CD4-positive, alpha-beta T cell (primary cell): ENCODE results near the gene GPR55. TPM values are rescaled to one million over a fixed set of nuclear protein-coding genes. Genes with fewer than 3 reads are reported as not detected.
A peak's percentile ranks its signal among the peaks of the same experiment; 100 is the strongest.

Experiments used
- ATAC-seq: fragments of 200-7000 bp; cut with Tn5 transposase; one replicate; pipeline ENCODE4 v1.10.0; 2022; ENCODE audit warnings: mild to moderate bottlenecking; ENCODE audit not compliant: poor library complexity
- CTCF ChIA-PET: fragments of 350-600 bp; sonication (Branson Sonifier 250); formaldehyde crosslinking; loops from one replicate; lab custom pipeline; 2021; ENCODE audit warnings: antibody characterized with exemption, inconsistent platforms; lab: Charles Lee
- POLR2A ChIA-PET: fragments of 350-600 bp; sonication (Branson Sonifier 250); formaldehyde crosslinking; loops from one replicate; lab custom pipeline; 2021; ENCODE audit warnings: antibody characterized with exemption, inconsistent platforms; lab: Charles Lee
- DNase-seq, 14 experiments: peaks; one replicate each; pipeline ENCODE4 v3.0.0-alpha.2; 2013 to 2020; ENCODE audit warnings: mixed read lengths in 2 of 14
- H3K27ac ChIP-seq, 2 donors: one replicate each; pipeline versions ENCODE4 v1.5.1 to v1.7.0; 2013; ENCODE audit warnings: low read length in 2 of 2, low read depth in 1 of 2, mild to moderate bottlenecking in 1 of 2
- H3K27me3 ChIP-seq, 2 experiments: 1 replicate in 1 of 2; 2 replicates in 1 of 2; pipeline versions ENCODE4 v1.6.1 to v1.7.0; 2013; ENCODE audit warnings: low read length in 2 of 2, control low read depth in 1 of 2, mild to moderate bottlenecking in 1 of 2, moderate library complexity in 1 of 2; ENCODE audit not compliant: insufficient read depth in 2 of 2, control insufficient read depth in 1 of 2
- H3K36me3 ChIP-seq: one replicate; pipeline ENCODE4 v1.6.1; 2013; ENCODE audit warnings: low read length, control low read depth; ENCODE audit not compliant: insufficient read depth
- H3K4me1 ChIP-seq: one replicate; pipeline ENCODE4 v1.6.1; 2013; ENCODE audit warnings: low read length, control low read depth; ENCODE audit not compliant: insufficient read depth
- H3K4me3 ChIP-seq: one replicate; pipeline ENCODE4 v1.5.1; 2013; ENCODE audit warnings: mild to moderate bottlenecking, low read length, moderate library complexity
- H3K9me3 ChIP-seq, 2 experiments: 1 replicate in 1 of 2; 2 replicates in 1 of 2; pipeline versions ENCODE4 v1.6.1 to v1.7.0; 2013; ENCODE audit warnings: low read length in 2 of 2, mild to moderate bottlenecking in 2 of 2, control low read depth in 1 of 2, moderate library complexity in 1 of 2; ENCODE audit not compliant: control insufficient read depth in 1 of 2, insufficient read depth in 1 of 2
- H3K27ac Mint-ChIP-seq: one replicate; pipeline ENCODE4 v1.8.0; 2020; ENCODE audit warnings: mixed read lengths
- H3K27me3 Mint-ChIP-seq: one replicate; pipeline ENCODE4 v1.8.0; 2021; ENCODE audit warnings: mixed read lengths
- H3K36me3 Mint-ChIP-seq: one replicate; pipeline ENCODE4 v1.8.0; 2021; ENCODE audit warnings: low read depth, mixed read lengths
- H3K4me1 Mint-ChIP-seq: one replicate; pipeline ENCODE4 v1.8.0; 2021; ENCODE audit warnings: low read depth, mixed read lengths
- H3K4me3 Mint-ChIP-seq: one replicate; pipeline ENCODE4 v1.8.0; 2020; ENCODE audit warnings: mild to moderate bottlenecking, mixed read lengths
- H3K9me3 Mint-ChIP-seq: one replicate; pipeline ENCODE4 v1.8.0; 2020; ENCODE audit warnings: mixed read lengths
- CTCF ChIP-seq: fragments of 200-600 bp; IDR thresholded peaks from one replicate; pipeline ENCODE4 v1.8.0; 2022; ENCODE audit warnings: antibody characterized with exemption, mild to moderate bottlenecking
- intact Hi-C, 2 experiments: fragments of 100-400 bp; cut with DNase I in 1 of 2; cut with micrococcal nuclease in 1 of 2; formaldehyde crosslinking; loops; one replicate each; pipeline versions ENCODE4 v1.15.1 to v1.9.0; 2023 to 2025; cut with DNase I, micrococcal nuclease
- total RNA-seq, 174 experiments: library from RNA in 2 of 174; stranded (reverse) in 2 of 174; gene quantifications; one replicate each; pipeline ENCODE4 v1.2.3 and lab custom pipeline; 2021 to 2026

GPR55 gene
- total RNA-seq, 2 experiments from 2014 or later = 2.9 to 3.8 TPM

GRCh38 chr2:230864605-230865306, 60.3 kb downstream of the GPR55 start, which contains the start of gene ITM2C:
ITM2C (plus strand) TSS chr2:230864942; CDS start chr2:230865026, 84 bp downstream.
- peak within 1 kb of the TSS; percentile 92 for H3K4me3 Mint-ChIP-seq
- peaks cover 4% of the 10 kb centered on the region for H3K36me3 Mint-ChIP-seq
- no peaks in the 10 kb centered on the region for H3K36me3 ChIP-seq
- ATAC-seq = peak; percentile 83
- H3K4me1 Mint-ChIP-seq = peaks cover 53% of the 10 kb centered on the region
- H3K27me3 ChIP-seq = peaks cover 0 to 2% of the 10 kb centered on the region in 2 experiments
- ChIA-PET CTCF (interaction anchor here (0.8 to 1.5 kb wide), 3 partner anchors 34 to 60 kb away, joined by 3 to 5 read pairs (median 4); no protein-coding TSS in a partner anchor), POLR2A (interaction anchor here (0.6 to 1.4 kb wide), 7 partner anchors 12 to 600 kb away, joined by 3 to 6 read pairs (median 4); partner anchors contain the start of genes GPR55 and NCL)
- H3K27ac ChIP-seq = peak within 1 kb of the TSS in 1 of 2 donors; percentile 21
- H3K4me3 ChIP-seq = peak within 1 kb of the TSS; percentile 70
- peak; percentile 35 for TF ChIP-seq CTCF
- peak; percentile 51 to 91 (median 71) for DNase-seq
- H3K9me3 Mint-ChIP-seq = no peaks in the 10 kb centered on the region
- intact Hi-C loops = loop anchor here in 1 of 2 experiments (2.0 kb wide), 1 partner anchor 40 kb away; no protein-coding TSS in a partner anchor
- H3K4me1 ChIP-seq = peaks cover 54% of the 10 kb centered on the region
- H3K9me3 ChIP-seq = peaks cover 0 to 9% of the 10 kb centered on the region in 2 experiments
- H3K27ac Mint-ChIP-seq = peak within 1 kb of the TSS; percentile 63
- H3K27me3 Mint-ChIP-seq = no peaks in the 10 kb centered on the region

GRCh38 chr2:230864122-230864604, 60.9 kb downstream of the GPR55 start:
- peaks cover 4% of the 10 kb centered on the region for H3K36me3 Mint-ChIP-seq
- POLR2A ChIA-PET = interaction anchor here (0.7 to 1.4 kb wide), 4 partner anchors 13 to 150 kb away, joined by 3 to 6 read pairs (median 4); partner anchors contain the start of gene GPR55

More at GRCh38 chr2:230864122-230864604, 60.9 kb downstream of the GPR55 start:
- Histone ChIP-seq H3K36me3 (no peaks in the 10 kb centered on the region), H3K27me3 (peaks cover 0 to 2% of the 10 kb centered on the region in 2 experiments), H3K27ac (no peak overlapping the region), H3K4me3 (peak overlapping the region; percentile 70), H3K9me3 (peaks cover 0 to 9% of the 10 kb centered on the region in 2 experiments), H3K4me1 (peaks cover 54% of the 10 kb centered on the region)
- no peak for TF ChIP-seq CTCF
- H3K4me3 Mint-ChIP-seq = peak overlapping the region; percentile 92
- no peak for DNase-seq
- H3K9me3 Mint-ChIP-seq = no peaks in the 10 kb centered on the region
- CTCF ChIA-PET = interaction anchor here (1.4 to 1.5 kb wide), 2 partner anchors 40 to 60 kb away, joined by 4 to 5 read pairs; no protein-coding TSS in a partner anchor
- peak overlapping the region; percentile 47 for H3K27ac Mint-ChIP-seq
- ATAC-seq = peak; percentile 2
- no peaks in the 10 kb centered on the region for H3K27me3 Mint-ChIP-seq
- peaks cover 53% of the 10 kb centered on the region for H3K4me1 Mint-ChIP-seq
- intact Hi-C loops = loop anchor here in 1 of 2 experiments (2.0 kb wide), 1 partner anchor 41 kb away; no protein-coding TSS in a partner anchor
